ENCODE data around the gene ZNF462. TPM values are rescaled to one million over a fixed set of nuclear protein-coding genes. Genes with fewer than 3 reads are reported as not detected.

ZNF462 gene
- total RNA-seq, 1 donor from 2014 or later: 32.1 TPM

GRCh38 chr9:107051392-107051791, 188.4 kb downstream of the ZNF462 start:
- DNase-seq (ENCODE audit: low read depth): no peak
- no peaks in the 10 kb centered on the region for H3K27me3 ChIP-seq (ENCODE audit: control insufficient read depth, insufficient read depth, low read length)

GRCh38 chr9:107054146-107054545, 191.2 kb downstream of the ZNF462 start:
- H3K27me3 ChIP-seq (ENCODE audit: control insufficient read depth, insufficient read depth, low read length): no peaks in the 10 kb centered on the region
- no peak for TF ChIP-seq CTCF (IDR thresholded peaks at IDR 0.05; ENCODE audit: insufficient read depth, low read length, poor library complexity, severe bottlenecking)
- DNase-seq (ENCODE audit: low read depth): no peak
- H3K36me3 ChIP-seq (ENCODE audit: control insufficient read depth, insufficient read depth, low read length): no peaks in the 10 kb centered on the region
- H3K4me3 ChIP-seq (ENCODE audit: low read depth, low read length): no peak overlapping the region

More at GRCh38 chr9:107051392-107051791, 188.4 kb downstream of the ZNF462 start:
- Histone ChIP-seq H3K4me3 (ENCODE audit: low read depth, low read length) (no peak overlapping the region), H3K36me3 (ENCODE audit: control insufficient read depth, insufficient read depth, low read length) (no peaks in the 10 kb centered on the region)
- TF ChIP-seq CTCF (IDR thresholded peaks at IDR 0.05; ENCODE audit: insufficient read depth, low read length, poor library complexity, severe bottlenecking): no peak

DNA sequence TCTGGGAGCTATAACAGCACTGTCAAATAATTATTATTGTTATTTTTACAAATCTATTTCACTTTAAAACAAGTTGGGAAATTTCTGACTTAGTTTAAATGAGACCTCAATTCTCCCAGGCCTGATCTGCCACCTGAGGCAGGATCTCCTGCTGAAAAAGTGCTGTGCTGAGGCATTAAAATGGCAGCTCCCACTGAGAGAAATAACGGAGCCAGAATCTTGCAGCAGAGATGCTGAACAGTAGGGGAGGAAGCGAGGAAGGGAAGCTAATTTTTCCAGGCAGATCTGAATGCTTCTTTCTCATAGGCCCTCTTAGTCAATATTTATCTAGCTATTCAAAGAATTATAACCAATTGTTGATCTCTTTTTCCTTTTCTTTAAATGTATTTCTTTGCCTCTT, 196.3 kb downstream of the ZNF462 start:
- no peak overlapping the region for H3K4me3 ChIP-seq (ENCODE audit: low read depth, low read length)
- DNase-seq (ENCODE audit: low read depth): no peak
- no peaks in the 10 kb centered on the region for H3K27me3 ChIP-seq (ENCODE audit: control insufficient read depth, insufficient read depth, low read length)
- H3K36me3 ChIP-seq (ENCODE audit: control insufficient read depth, insufficient read depth, low read length): no peaks in the 10 kb centered on the region
- no peak for TF ChIP-seq CTCF (IDR thresholded peaks at IDR 0.05; ENCODE audit: insufficient read depth, low read length, poor library complexity, severe bottlenecking)

DNA sequence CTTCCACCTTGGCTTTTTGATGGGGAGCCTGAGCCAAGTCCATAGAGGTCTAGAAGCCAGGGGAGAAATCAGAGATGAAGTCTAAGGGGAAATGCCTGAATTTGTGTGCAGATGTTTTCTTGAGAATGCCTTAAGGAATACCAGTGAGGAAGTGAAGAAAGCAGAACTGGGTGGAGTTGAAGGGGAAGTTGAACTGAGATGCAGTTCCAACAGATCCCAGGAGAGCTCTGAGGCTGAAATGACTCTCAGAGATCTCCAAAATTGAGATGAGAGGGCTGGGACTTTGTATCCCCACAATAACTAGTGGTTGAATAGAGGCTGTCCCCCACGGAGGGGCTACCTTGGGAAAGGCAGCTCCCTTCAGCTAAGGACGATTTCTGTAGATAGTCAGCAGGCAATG, 197.1 kb downstream of the ZNF462 start:
- no peaks in the 10 kb centered on the region for H3K36me3 ChIP-seq (ENCODE audit: control insufficient read depth, insufficient read depth, low read length)
- no peak overlapping the region for H3K4me3 ChIP-seq (ENCODE audit: low read depth, low read length)
- no peak for DNase-seq (ENCODE audit: low read depth)
- H3K27me3 ChIP-seq (ENCODE audit: control insufficient read depth, insufficient read depth, low read length): no peaks in the 10 kb centered on the region
- TF ChIP-seq CTCF (IDR thresholded peaks at IDR 0.05; ENCODE audit: insufficient read depth, low read length, poor library complexity, severe bottlenecking): no peak

All from kidney epithelial cell (primary cell).